Dermis microvascular lymphatic vessel endothelial cell (primary cell): ENCODE results near the gene REXO2. TPM values are rescaled to one million over a fixed set of nuclear protein-coding genes. Genes with fewer than 3 reads are reported as not detected.

Experiments used
- DNase-seq, 2 donors: peaks; one replicate each; pipeline versions ENCODE4 v3.0.0 to v3.0.0-alpha.2; 2010; ENCODE audit warnings: low read depth in 2 of 2
- total RNA-seq: library from RNA; depleted of rRNA; stranded (reverse); fragments of >200 nt; gene quantifications from 2 replicates; pipeline ENCODE4 v1.2.1, GENCODE V29; 2014

The REXO2 gene
- 110 and 132 TPM in 2 replicates for total RNA-seq

- DNase-seq: peak; percentile 91 to 97
Observed at GRCh38 chr11:114439229-114440120, at the start of gene REXO2. Gene REXO2 (plus strand): TSS chr11:114439467. CDS start chr11:114439529, 62 bp downstream.

- DNase-seq: no peak
Observed at GRCh38 chr11:114392735-114393667, 46.3 kb upstream of the REXO2 start.

GRCh38 chr11:114395736-114396135 lies 43.5 kb upstream of the REXO2 start:
- DNase-seq: peak in 1 of 2 donors; percentile 19

- DNase-seq: no peak
Observed at GRCh38 chr11:114396916-114397315, 42.4 kb upstream of the REXO2 start.

GRCh38 chr11:114397349-114397982 lies 41.8 kb upstream of the REXO2 start:
- peak in 1 of 2 donors; percentile 21 for DNase-seq

GRCh38 chr11:114398303-114398920 lies 40.9 kb upstream of the REXO2 start:
- no peak for DNase-seq

GRCh38 chr11:114399490-114400215 lies 39.6 kb upstream of the REXO2 start:
- no peak for DNase-seq

- DNase-seq: peak; percentile 97 to 98
Observed at GRCh38 chr11:114400216-114400914, 38.9 kb upstream of the REXO2 start, which contains the start of the genes C11orf71 and RBM7. Gene C11orf71 (minus strand): TSS chr11:114400511. CDS start chr11:114400331, 180 bp downstream. Gene RBM7 (plus strand): TSS chr11:114400666. CDS start chr11:114400672, 6 bp downstream.

- DNase-seq: no peak
Observed at GRCh38 chr11:114400915-114401223, 38.4 kb upstream of the REXO2 start.

- DNase-seq: peak; percentile 6 to 27
Observed at GRCh38 chr11:114401311-114401710, 38.0 kb upstream of the REXO2 start.

- no peak for DNase-seq
Observed at GRCh38 chr11:114412946-114413345, 26.3 kb upstream of the REXO2 start.

- DNase-seq: no peak
Observed at GRCh38 chr11:114413958-114414357, 25.3 kb upstream of the REXO2 start.

GRCh38 chr11:114416441-114416961 lies 22.8 kb upstream of the REXO2 start:
- DNase-seq: no peak

- no peak for DNase-seq
Observed at GRCh38 chr11:114426280-114426679, 13.0 kb upstream of the REXO2 start.

- no peak for DNase-seq
Observed at GRCh38 chr11:114430290-114430689, 9.0 kb upstream of the REXO2 start.

- DNase-seq: no peak
Observed at GRCh38 chr11:114432893-114433292, 6.4 kb upstream of the REXO2 start.

GRCh38 chr11:114433376-114433775 lies 5.9 kb upstream of the REXO2 start:
- no peak for DNase-seq

- no peak for DNase-seq
Observed at GRCh38 chr11:114438303-114438702, 964 bp upstream of the REXO2 start.

GRCh38 chr11:114440121-114440860 lies 1.0 kb downstream of the REXO2 start:
- DNase-seq: no peak
